HG03565 (cell line): ENCODE results near the gene LEP.
"Not testable (repeated sequence)": the region's sequence is repeated elsewhere in the genome, so short reads cannot be mapped to it uniquely, and the experiment has no call there.

Experiments used
- ATAC-seq: cut with Tn5 transposase; IDR thresholded peaks from one replicate; pipeline ENCODE4 v1.9.1; 2021; ENCODE audit warnings: mild to moderate bottlenecking, moderate library complexity; ENCODE audit not compliant: unreplicated experiment

The LEP gene

DNA sequence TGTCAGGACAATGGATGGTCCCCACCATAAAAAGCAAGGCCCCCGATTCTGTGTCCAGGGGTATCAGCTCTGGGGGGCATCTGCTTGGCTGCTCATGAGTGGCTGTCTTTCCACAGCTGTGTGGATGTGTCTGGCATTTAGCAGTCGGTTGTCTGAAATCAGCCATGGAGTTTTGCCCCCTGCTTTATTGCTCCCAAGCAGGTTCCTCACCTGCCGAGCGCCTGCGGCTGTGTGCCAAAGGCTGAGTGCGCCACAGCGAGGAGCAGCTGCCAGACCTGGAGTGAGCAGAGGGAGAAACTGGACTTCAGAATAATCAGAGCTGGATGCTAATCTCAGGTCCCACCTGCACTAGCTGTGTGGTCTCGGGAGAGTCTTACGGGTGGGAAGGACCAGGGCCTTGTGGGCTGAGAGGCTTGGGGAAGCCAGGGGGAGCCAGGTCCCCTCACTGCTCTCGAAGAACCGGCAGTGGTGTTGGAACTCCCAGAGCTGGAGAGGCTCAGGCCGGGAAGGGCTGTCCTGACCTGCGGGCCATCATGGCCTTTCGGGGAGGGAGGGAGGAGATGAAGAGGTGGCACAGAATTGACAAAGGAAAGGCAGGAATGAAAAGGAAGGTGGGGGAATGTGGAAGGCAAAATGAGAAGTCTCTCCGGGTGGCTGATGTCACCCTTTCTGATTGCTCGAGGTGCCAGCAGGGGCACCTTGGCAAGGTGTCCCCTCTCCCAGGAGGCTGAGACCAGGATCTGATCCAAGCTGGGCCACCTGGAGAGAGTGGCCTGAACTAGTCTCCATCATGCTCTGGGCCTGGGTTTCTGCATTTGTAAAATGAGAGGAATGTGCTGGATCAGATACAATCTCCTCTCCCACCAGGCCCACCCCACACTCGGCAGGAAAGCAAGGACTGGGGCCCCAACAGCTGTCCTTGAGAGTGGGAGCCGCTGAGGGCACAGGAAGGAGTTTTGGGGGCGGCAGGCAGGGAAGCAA, 30.2 kb upstream of the LEP start:
- no peak for ATAC-seq

DNA sequence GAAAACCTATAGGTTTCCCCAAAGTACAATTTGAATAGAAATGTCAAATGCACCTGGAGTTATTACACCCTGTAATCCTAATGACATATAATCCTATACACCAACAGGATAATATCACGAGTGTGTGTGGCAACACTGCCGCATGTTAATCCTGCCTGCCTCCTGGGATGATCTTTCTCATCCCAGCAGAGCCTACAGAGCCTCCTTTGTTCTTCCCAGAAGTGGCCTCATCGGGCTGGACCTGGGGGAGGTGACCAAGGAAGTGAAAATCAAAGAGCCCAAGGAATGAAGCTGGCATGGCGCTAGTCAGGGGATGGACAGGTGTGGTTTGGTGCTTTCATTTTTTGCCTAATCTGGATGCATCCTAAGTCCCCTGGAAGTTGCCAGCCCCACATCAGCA, 29.5 kb upstream of the LEP start:
- no peak for ATAC-seq

DNA sequence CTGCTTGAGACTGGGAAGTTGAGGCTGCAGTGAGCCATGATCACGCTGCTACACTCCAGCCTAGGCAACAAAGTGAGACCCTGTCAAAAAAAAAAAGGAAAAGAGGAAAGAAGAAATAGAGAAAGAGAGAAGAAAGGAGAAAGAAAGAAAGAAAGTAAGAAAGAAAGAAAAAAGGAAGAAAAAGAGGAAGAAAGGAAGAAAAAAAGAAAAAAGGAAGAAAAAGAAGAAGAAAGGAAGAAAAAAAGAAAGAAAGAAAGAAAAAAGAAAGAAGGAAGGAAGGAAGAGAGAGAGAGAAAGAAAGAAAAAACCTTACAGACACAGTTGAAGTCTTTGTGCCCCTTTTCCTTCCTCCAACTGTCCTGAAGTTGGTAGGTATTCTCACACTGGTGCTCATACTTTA, 26.6 kb upstream of the LEP start:
- no peak for ATAC-seq

GRCh38 chr7:128215281-128215680, 25.8 kb upstream of the LEP start:
- ATAC-seq = no peak

DNA sequence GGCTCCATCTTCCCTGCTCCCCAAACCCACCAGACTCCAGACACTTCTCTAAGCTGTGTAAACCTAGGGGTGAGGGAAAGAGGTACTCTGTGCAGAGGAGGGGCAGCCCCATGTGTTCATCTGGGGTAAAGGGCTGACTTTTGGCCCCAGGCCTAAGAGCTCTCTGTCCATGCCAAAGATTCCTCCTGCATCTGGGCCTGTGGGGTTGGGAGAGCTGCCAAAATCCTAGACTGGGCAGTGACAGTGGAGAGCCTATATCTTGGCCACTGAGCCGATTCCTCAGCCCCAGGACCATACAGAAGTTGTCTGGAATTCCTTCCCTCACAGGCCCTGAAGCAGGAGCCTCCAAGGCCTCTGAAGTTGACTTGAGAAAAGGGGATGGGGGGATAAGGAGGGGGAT, 25.3 kb upstream of the LEP start:
- no peak for ATAC-seq

DNA sequence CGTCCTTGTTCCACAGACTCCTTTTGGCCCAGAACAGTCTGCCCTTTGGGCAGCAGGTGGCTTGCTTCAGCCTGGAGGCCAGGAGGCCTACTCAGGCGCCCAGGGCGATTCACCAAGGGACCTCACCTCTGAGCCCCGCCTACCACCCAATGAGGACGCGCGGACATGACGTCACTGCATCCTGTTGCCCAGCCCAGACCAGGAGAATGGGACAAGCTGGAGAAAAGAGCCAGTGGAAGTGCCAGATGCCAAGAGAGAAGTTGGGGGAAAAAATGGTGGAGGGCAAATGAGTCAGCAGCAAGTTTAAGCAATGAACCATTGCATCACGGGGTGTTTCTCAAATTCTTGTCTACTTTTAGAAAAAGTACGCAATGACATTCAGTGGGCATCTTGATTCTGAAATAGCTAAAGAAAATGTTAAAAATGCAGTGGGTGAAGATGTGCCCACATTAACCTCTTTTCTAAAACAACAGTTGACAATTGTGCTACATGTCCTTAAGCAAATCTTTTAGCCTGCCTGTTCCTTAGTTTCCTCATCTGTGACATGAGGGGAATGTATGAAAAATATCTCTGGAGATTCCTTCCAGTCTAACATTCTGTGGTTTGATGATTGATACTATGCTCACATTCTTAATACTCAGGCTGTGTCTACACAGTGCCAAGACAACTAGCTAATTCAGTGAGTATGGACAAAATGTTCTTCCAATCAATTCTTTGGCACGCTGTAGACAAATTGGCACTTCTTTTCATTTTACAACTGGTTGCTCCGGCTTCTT, 23.9 kb upstream of the LEP start:
- ATAC-seq = no peak

DNA sequence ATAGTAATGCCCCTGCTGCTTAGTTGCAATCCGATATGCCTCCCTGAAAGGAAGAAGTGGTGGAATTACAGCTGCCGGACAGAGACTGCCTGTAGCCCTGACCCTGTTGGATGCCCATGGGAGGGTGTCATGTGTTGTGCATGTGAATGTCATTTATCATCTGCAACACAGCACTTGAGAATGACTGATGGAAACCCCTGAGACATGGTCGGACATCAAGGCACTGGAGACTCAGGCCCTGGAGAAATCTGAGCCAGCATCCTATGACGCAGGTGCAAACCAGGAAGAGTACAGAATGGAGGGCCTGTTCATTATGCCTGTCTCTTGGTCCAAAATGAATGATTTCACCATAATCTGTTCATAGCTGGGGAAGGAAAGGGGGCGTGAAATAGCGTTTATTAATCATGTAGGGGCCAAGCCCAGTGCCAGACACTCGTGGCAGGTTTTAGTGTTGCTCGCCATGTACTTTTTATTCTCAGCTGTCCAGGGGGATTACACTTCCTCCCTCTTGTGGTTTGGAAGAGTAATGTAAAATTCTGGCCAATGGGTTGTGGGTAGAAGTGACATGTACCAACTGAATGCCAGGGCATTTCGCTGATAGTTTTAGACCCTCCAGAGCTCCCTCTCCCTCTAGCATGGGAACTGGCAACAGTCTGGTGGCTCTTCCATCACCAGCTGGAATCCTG, 23.0 kb upstream of the LEP start:
- no peak for ATAC-seq

GRCh38 chr7:128219636-128220035, 21.4 kb upstream of the LEP start:
- ATAC-seq = no peak

- ATAC-seq = no peak
Measured at GRCh38 chr7:128221929-128222403, 19.1 kb upstream of the LEP start.

GRCh38 chr7:128226132-128226980, 14.7 kb upstream of the LEP start:
- no peak for ATAC-seq

DNA sequence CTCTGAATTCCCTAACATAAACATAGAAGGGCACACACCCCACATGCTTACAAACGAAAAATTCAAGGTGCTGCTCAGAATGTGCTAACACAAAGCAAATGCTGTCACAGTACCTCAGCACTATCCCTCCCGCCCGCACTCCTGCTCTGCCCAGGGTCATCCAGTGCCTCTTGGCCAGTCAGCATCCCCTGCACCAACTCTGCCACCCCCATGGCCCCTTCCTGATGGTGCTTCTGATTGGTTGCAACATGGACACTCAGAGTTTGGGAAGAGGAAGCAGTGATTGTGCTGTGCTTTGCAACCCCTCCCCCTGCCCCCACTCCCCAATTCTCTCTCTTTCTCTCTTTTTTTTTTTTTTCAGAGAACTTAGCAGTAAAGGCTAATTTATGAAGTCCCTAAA, 13.8 kb upstream of the LEP start:
- no peak for ATAC-seq

DNA sequence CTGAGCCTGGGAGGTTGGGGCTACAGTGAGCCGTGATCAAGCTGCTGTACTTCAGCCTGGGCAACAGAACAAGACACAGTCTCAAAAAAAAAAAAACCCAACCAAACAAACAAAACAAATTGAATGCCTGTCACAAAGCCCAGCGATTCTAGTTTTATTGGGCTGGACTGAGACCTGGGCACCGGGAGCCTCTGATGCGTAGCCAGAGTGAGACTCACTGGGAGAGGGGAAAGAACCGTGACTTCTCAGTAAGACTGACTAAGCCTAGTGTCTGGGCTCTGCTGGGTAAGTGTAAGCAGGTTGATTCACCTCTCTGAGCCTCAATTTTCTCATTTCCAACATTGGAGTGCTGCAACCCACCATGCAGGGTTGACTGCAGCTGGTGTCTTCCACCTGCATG, 10.1 kb upstream of the LEP start:
- ATAC-seq = no peak

- ATAC-seq = no peak
Measured at GRCh38 chr7:128231677-128232076, 9.4 kb upstream of the LEP start.

DNA sequence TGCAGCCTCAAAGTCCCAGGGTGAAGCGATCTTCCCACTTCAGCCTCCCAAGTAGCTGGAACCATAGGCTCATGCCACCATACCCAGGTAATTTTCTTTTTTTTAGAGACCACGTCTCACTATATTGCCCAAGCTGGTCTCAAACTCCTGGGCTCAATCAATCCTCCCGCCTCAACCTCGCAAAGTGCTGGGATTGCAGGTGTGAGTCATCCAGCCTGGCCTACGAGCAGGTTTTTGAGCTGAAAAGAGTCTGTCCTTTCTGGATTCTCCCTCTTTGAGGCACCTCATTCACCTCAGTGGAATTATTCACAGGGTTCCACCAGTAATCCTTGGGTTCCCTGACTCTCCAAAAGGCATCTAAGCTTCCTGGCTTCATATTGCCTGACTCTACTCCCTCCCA, 7.6 kb upstream of the LEP start:
- no peak for ATAC-seq

DNA sequence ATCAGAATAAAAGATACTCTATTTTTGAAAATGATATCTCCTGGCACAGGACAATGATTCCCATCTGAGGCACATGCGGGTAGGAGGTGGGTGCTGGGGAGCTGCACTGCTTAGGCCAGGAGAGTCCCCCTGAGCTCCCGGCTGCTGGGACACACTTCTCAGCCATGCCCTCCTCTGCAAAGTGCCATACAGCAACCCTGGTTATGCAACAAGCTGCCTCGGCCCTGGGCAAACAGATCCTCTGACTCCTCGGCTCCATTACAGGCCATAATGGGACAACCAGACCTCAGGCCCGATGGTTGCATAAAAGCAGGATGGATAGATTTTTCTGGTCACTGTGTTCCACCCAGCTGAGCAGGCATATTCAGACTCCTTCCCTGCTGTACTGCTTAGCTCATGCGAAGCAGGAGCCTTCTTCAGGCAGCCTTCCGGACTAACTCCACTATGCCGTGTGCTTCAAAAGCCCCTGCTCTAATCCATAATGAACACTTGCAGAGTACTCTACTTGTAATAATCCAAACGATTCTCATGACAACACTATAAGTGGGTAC, 6.5 kb upstream of the LEP start:
- ATAC-seq = no peak

DNA sequence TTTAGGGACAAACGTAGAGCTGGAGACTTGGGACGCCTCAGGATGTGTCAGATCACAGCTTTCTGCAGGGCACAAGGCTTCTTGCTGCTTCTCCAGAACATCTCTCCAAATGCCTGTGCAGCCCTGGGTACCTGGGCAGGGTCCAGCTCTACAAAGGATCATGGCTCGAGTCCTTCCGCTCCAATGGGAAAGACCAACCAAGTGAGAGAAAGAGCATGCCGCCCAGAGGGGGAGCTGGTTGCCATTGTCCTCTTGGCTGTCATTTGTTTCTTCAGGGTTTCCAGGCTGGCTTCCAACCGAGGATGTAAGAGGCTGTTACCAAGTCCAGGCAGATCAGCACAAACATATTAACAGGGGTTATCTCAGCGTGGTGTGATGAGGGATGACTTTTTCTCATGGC, 5.6 kb upstream of the LEP start:
- ATAC-seq = no peak

GRCh38 chr7:128236924-128237586, 4.0 kb upstream of the LEP start:
- ATAC-seq = peak; percentile 64

GRCh38 chr7:128239146-128239545, 1.9 kb upstream of the LEP start:
- ATAC-seq = not testable (repeated sequence)

DNA sequence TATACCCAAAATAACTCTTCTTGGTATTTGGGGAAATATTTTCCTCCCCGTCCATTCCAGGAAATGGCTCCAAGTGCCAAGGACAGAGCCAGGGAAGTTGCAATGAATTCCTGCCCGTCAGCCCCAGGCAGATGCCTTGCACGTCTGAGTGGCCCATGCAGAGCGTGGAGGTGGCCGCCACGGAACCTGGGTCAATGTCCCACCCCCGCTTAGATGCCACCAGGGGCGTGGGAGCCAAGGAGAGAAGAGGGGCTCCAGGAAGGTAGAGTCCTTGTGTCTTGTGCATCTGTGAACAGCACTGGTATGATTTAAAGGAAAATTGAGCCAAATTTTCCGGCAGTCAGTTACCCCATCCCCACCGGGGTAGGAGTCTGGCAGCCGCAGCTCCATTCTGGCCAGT, 1.6 kb downstream of the LEP start:
- no peak for ATAC-seq

DNA sequence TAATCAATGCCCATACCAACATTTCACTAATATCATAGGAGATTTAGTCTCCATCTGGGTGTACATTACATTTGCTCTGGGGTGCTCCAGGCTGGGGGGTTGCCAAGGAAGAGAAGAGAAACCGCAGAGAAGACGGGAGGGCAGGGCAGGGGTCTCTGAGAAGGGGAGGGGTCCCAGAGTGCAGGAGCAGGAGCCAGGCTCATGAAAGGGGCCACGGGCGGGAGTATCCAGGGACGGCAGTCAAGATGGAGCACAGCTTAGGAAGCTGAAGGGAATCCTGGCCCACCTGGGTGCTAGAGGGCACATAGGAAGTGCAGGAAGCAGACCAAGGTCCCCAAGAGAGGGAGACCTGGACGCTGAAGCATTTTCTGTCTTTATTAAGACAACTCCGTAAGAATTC, 2.2 kb downstream of the LEP start:
- no peak for ATAC-seq
